H1 (cell line): ENCODE results near the gene LGALS12. TPM values are rescaled to one million over a fixed set of nuclear protein-coding genes. Genes with fewer than 3 reads are reported as not detected.
"Not testable (repeated sequence)": the region's sequence is repeated elsewhere in the genome, so short reads cannot be mapped to it uniquely, and the experiment has no call there.

Source experiments
- CTCF ChIA-PET: fragments of 300-600 bp; sonication (Branson Sonifier 250); formaldehyde crosslinking; loops from one replicate; lab custom pipeline; 2021; ENCODE audit not compliant: partially characterized antibody; lab: Charles Lee
- POLR2A ChIA-PET: fragments of 300-600 bp; sonication (Branson Sonifier 250); formaldehyde crosslinking; loops from one replicate; lab custom pipeline; 2021; ENCODE audit warnings: inconsistent platforms; ENCODE audit not compliant: partially characterized antibody; lab: Charles Lee
- DNase-seq, 2 experiments: peaks; one replicate each; pipeline versions ENCODE4 v3.0.0 to v3.0.0-alpha.2; 2010 to 2022; ENCODE audit warnings: low spot score in 2 of 2, low read depth in 1 of 2, mixed read lengths in 1 of 2
- FAIRE-seq: peaks from 2 replicates; lab custom pipeline; 2011; peaks lifted over from hg19 to GRCh38; lab: Jason Lieb, UNC
- H2AFZ ChIP-seq: 2 replicates; pipeline ENCODE4 v1.8.1; 2012; ENCODE audit warnings: low read length, inconsistent platforms
- H2AK5ac ChIP-seq: 2 replicates; pipeline ENCODE4 v1.6.1; 2013; ENCODE audit warnings: low read depth, low read length
- H2BK120ac ChIP-seq: replicated peaks from 2 replicates; pipeline ENCODE3; 2013; ENCODE audit warnings: low read depth, low read length, inconsistent platforms
- H2BK12ac ChIP-seq: 2 replicates; pipeline ENCODE4 v1.6.1; 2013; ENCODE audit warnings: low read depth, low read length
- H2BK15ac ChIP-seq: 2 replicates; pipeline ENCODE4 v1.6.1; 2013; ENCODE audit warnings: low read length
- H2BK20ac ChIP-seq: 2 replicates; pipeline ENCODE4 v1.6.1; 2013; ENCODE audit warnings: low read length
- H2BK5ac ChIP-seq: 2 replicates; pipeline ENCODE4 v1.6.1; 2013; ENCODE audit warnings: low read depth, low read length
- H3K14ac ChIP-seq: 2 replicates; pipeline ENCODE4 v1.6.1; 2013; ENCODE audit warnings: inconsistent platforms; ENCODE audit not compliant: insufficient read length
- H3K18ac ChIP-seq: 2 replicates; pipeline ENCODE4 v1.6.1; 2013; ENCODE audit warnings: low read length; ENCODE audit errors: extremely low read depth
- H3K23ac ChIP-seq: 2 replicates; pipeline ENCODE4 v1.6.1; 2013; ENCODE audit warnings: inconsistent platforms; ENCODE audit not compliant: insufficient read length
- H3K23me2 ChIP-seq: 2 replicates; pipeline ENCODE4 v1.6.1; 2013; ENCODE audit warnings: low read depth, low read length
- H3K27ac ChIP-seq: 2 replicates; pipeline ENCODE4 v1.6.1; 2011; ENCODE audit warnings: low read depth, low read length, inconsistent platforms
- H3K27me3 ChIP-seq, 4 experiments: replicated peaks in 1 of 4; 1 replicate in 1 of 4; 2 replicates in 3 of 4; pipeline versions ENCODE4 v1.6.1 to v1.8.1; 2011 to 2013; ENCODE audit warnings: low read length in 3 of 4, mild to moderate bottlenecking in 3 of 4, inconsistent platforms in 2 of 4, mixed read lengths in 2 of 4, moderate library complexity in 1 of 4; ENCODE audit not compliant: control insufficient read depth in 3 of 4, insufficient read depth in 3 of 4; ENCODE audit errors: extremely low read depth in 1 of 4
- H3K36me3 ChIP-seq, 4 experiments: 2 replicates each; pipeline versions ENCODE4 v1.6.1 to v1.8.1; 2011 to 2013; ENCODE audit warnings: mild to moderate bottlenecking in 4 of 4, low read length in 3 of 4, moderate library complexity in 2 of 4, control low read depth in 1 of 4, inconsistent platforms in 1 of 4; ENCODE audit not compliant: insufficient read depth in 4 of 4, control insufficient read depth in 2 of 4
- H3K4ac ChIP-seq: replicated peaks from 2 replicates; pipeline ENCODE3; 2013; ENCODE audit warnings: low read length, low read depth, mixed read lengths, inconsistent platforms; ENCODE audit not compliant: insufficient read length
- H3K4me1 ChIP-seq, 4 experiments: replicated peaks in 1 of 4; 1 replicate in 1 of 4; 2 replicates in 3 of 4; pipeline versions ENCODE4 v1.6.1 to v1.8.1; 2011 to 2013; ENCODE audit warnings: low read length in 3 of 4, inconsistent platforms in 2 of 4, mixed read lengths in 1 of 4; ENCODE audit not compliant: insufficient read depth in 4 of 4, control insufficient read depth in 3 of 4
- H3K4me2 ChIP-seq, 2 experiments: 2 replicates each; pipeline versions ENCODE4 v1.6.1 to v1.8.1; 2011 to 2013; ENCODE audit warnings: low read depth in 2 of 2, low read length in 2 of 2, control low read depth in 1 of 2, inconsistent platforms in 1 of 2, mild to moderate bottlenecking in 1 of 2; ENCODE audit not compliant: insufficient read depth in 1 of 2
- H3K4me3 ChIP-seq, 4 experiments: fragments of 200-600, 300-600 bp in 1 of 4; sonication (generic), shearing (Covaris generic), sonication (Bioruptor Twin) in 1 of 4; 2 replicates each; pipeline versions ENCODE4 v1.5.1 to v1.8.1; 2011 to 2016; ENCODE audit warnings: low read length in 4 of 4, low read depth in 3 of 4, control low read depth in 2 of 4, inconsistent platforms in 2 of 4, mild to moderate bottlenecking in 2 of 4, mixed read lengths in 1 of 4, moderate library complexity in 1 of 4; ENCODE audit not compliant: insufficient read depth in 2 of 4; ENCODE audit errors: extremely low read depth in 1 of 4
- H3K56ac ChIP-seq: replicated peaks from 2 replicates; pipeline ENCODE3; 2013; ENCODE audit warnings: low read depth, mild to moderate bottlenecking, mixed read lengths, low read length, inconsistent platforms; ENCODE audit not compliant: insufficient read length
- H3K79me1 ChIP-seq: 2 replicates; pipeline ENCODE4 v1.6.1; 2013; ENCODE audit warnings: low read depth, low read length, control low read depth
- H3K79me2 ChIP-seq, 2 experiments: 2 replicates each; pipeline versions ENCODE4 v1.6.1 to v1.8.1; 2012 to 2013; ENCODE audit warnings: low read length in 2 of 2, mild to moderate bottlenecking in 2 of 2, inconsistent platforms in 1 of 2; ENCODE audit not compliant: insufficient read depth in 2 of 2, control insufficient read depth in 1 of 2
- H3K9ac ChIP-seq, 4 experiments: replicated peaks in 1 of 4; 1 replicate in 1 of 4; 2 replicates in 3 of 4; pipeline versions ENCODE4 v1.6.1 to v1.8.1; 2011 to 2013; ENCODE audit warnings: low read depth in 3 of 4, low read length in 3 of 4, control low read depth in 2 of 4, mild to moderate bottlenecking in 2 of 4, moderate library complexity in 2 of 4, inconsistent platforms in 1 of 4; ENCODE audit errors: extremely low read depth in 1 of 4
- H3K9me3 ChIP-seq, 2 experiments: 2 replicates each; pipeline versions ENCODE4 v1.6.1 to v1.8.1; 2012 to 2013; ENCODE audit warnings: mild to moderate bottlenecking in 2 of 2, moderate library complexity in 2 of 2, control low read depth in 1 of 2, inconsistent platforms in 1 of 2, low read depth in 1 of 2, low read length in 1 of 2, mixed read lengths in 1 of 2; ENCODE audit not compliant: insufficient read depth in 2 of 2
- H4K20me1 ChIP-seq, 2 experiments: replicated peaks in 1 of 2; 2 replicates each; pipeline versions ENCODE3 to v1.8.1; 2011 to 2013; ENCODE audit warnings: inconsistent platforms in 2 of 2, low read length in 2 of 2, mild to moderate bottlenecking in 1 of 2; ENCODE audit not compliant: insufficient read depth in 2 of 2, control insufficient read depth in 1 of 2
- H4K5ac ChIP-seq: 2 replicates; pipeline ENCODE4 v1.6.1; 2013; ENCODE audit warnings: low read length, low read depth, mixed read lengths, inconsistent platforms; ENCODE audit not compliant: insufficient read length
- H4K8ac ChIP-seq: 2 replicates; pipeline ENCODE4 v1.8.0; 2013; ENCODE audit warnings: mild to moderate bottlenecking, moderate library complexity, low read length, inconsistent platforms; ENCODE audit not compliant: insufficient read depth; ENCODE audit errors: extremely low read depth
- H4K91ac ChIP-seq: replicated peaks from 2 replicates; pipeline ENCODE3; 2013; ENCODE audit warnings: low read length, mixed read lengths, inconsistent platforms; ENCODE audit not compliant: insufficient read length
- WGBS, 2 experiments: shearing (Covaris generic) in 1 of 2; methylation state at CpG; one replicate each; pipeline versions ENCODE4 v1.1.6 to v1.1.7; 2013 to 2015; ENCODE audit warnings: low lambda C conversion rate in 2 of 2, mixed read lengths in 2 of 2, inconsistent platforms in 1 of 2, low coverage in 1 of 2, missing lambda C conversion rate in 1 of 2; ENCODE audit not compliant: insufficient replicate concordance in 2 of 2, insufficient coverage in 1 of 2, insufficient read length in 1 of 2; ENCODE audit errors: extremely low coverage in 1 of 2, missing lambda C conversion rate in 1 of 2; 5-methylcytosine and 5-hydroxymethylcytosine counted together
- polyA plus RNA-seq, 7 experiments: library from polyadenylated mRNA; depleted of rRNA in 3 of 7; stranded (reverse) in 5 of 7; unstranded in 2 of 7; fragments of >200 nt in 5 of 7; fragments of 200-250 nt in 2 of 7; gene quantifications; 1 replicate in 5 of 7; 2 replicates in 1 of 7; 4 replicates in 1 of 7; pipeline versions ENCODE4 v1.2.1 to v1.2.3, GENCODE V29; 2011 to 2013; ENCODE audit warnings: missing spikeins in 2 of 7, mixed read lengths in 2 of 7
- total RNA-seq: library from RNA; stranded (reverse); fragmentation: NEBNext Ultra II Directional; extraction: Animal tissue kit (Norgen Biotek cat#: 25700); gene quantifications from 2 replicates; pipeline ENCODE4 v1.2.1, GENCODE V29; 2021

LGALS12 gene
- total and polyA plus RNA-seq, 2 of the 8 experiments (the other 6 are each of a cell fraction or from before 2014, with no cell fraction given) = 1.6 to 2.9 TPM

GRCh38 chr11:63550156-63550700 lies 44.3 kb downstream of the LGALS12 start:
- H4K8ac ChIP-seq, H3K23ac ChIP-seq, H3K27ac ChIP-seq, H4K91ac ChIP-seq, H3K56ac ChIP-seq, H2BK120ac ChIP-seq, H3K23me2 ChIP-seq, H3K4me2 ChIP-seq, H3K36me3 ChIP-seq, H2BK15ac ChIP-seq, H3K4me3 ChIP-seq, H3K27me3 ChIP-seq, H3K9ac ChIP-seq, POLR2A ChIA-PET, H2AFZ ChIP-seq, H2BK20ac ChIP-seq, H2BK5ac ChIP-seq, H3K18ac ChIP-seq, H4K20me1 ChIP-seq, H2AK5ac ChIP-seq, H3K79me2 ChIP-seq, H3K9me3 ChIP-seq, H3K14ac ChIP-seq, H3K4me1 ChIP-seq, DNase-seq, H2BK12ac ChIP-seq, FAIRE-seq, H4K5ac ChIP-seq, H3K79me1 ChIP-seq, H3K4ac ChIP-seq: not testable (repeated sequence)
- WGBS, 2 experiments = 81% methylated on average over 17 of the region's 31 CpGs; no CpG with 5 or more reads in 1 of the 2 experiments
- CTCF ChIA-PET = interaction anchor here (1.3 to 1.9 kb wide), 2 partner anchors 14 to 21 kb away, joined by 3 to 5 read pairs; partner anchors contain the start of gene PLAAT4
